ENCODE results near the gene DOP1B.

The DOP1B gene

DNA sequence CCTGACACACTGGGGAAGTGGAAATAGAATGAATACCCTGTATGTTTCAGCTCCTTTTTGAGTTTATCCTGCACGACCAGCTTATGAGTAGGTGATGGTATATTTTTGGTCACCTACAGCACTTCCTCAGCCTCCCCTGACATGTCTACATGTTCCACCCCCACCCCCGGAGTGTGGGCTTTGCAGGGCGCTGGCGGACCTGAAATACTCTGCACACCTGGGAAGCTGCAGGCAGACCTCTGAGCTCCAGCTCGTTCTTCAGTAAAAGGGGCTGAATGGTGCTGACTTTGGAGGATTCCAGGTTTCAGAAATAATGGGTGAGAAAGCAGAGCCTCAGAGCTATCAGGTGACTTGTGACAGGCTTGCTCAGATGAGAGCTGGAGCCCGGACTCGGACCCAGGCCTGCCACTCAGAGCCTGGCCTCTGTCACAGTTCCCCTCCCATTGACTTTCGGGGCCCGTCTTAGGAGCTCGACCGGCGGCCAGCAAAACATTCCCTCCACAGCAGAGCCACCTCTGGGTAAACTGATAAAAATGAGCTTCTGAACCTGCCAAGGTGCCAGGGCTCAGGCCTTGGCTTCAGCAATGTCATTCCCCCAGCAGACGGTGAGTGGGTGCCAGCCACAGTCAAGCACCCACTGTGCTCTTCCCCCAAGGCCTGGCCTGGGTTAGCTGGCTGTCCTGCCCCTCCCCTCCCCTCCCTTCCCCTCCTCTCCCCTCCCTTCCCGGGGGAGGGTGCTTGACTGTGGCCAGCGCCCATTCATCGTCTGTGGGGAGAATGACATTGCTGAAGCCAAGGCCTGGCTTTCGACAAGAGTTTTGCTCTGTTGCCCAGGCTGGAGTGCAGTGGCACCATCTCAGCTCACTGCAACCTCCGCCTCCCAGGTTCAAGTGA, 30.1 kb downstream of the DOP1B start:
- H3K27ac ChIP-seq, result peak overlapping the region; percentile 94

DNA sequence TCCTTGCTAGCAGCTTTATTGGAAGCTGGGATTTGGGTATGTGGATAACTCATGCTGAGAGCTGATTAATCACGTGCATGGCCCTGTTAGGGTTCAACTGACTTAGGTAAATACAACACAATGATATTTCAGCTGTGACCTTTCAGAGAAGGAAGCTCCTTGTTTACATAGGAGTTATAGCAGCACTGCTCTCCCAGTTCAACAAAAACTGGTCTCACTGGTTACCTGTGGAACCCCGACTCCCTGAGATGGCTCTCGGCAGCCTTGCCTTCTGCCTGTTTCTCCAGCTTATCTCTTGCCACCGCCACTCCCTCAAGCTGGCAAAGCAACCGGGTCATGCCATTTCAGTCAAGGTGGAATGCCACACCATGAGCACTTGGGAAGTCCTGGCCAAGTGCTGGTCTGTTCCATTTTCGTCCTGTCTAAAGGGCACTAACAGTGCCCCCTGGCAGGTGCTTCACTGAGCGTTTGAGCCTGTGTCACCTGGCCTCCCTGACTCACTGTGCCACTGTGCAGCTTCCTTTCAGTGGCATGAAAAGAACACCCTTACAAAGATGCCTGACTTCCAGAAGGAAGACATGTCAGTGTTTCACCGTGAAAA, 31.6 kb downstream of the DOP1B start:
- H3K27ac ChIP-seq, result peak overlapping the region; percentile 94

More for the DNA sequence above, 30.1 kb downstream of the DOP1B start:
- TF ChIP-seq, protein P1, sequence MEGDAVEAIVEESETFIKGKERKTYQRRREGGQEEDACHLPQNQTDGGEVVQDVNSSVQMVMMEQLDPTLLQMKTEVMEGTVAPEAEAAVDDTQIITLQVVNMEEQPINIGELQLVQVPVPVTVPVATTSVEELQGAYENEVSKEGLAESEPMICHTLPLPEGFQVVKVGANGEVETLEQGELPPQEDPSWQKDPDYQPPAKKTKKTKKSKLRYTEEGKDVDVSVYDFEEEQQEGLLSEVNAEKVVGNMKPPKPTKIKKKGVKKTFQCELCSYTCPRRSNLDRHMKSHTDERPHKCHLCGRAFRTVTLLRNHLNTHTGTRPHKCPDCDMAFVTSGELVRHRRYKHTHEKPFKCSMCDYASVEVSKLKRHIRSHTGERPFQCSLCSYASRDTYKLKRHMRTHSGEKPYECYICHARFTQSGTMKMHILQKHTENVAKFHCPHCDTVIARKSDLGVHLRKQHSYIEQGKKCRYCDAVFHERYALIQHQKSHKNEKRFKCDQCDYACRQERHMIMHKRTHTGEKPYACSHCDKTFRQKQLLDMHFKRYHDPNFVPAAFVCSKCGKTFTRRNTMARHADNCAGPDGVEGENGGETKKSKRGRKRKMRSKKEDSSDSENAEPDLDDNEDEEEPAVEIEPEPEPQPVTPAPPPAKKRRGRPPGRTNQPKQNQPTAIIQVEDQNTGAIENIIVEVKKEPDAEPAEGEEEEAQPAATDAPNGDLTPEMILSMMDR (conservative IDR thresholded peaks at IDR 0.05), result no peak
- TF ChIP-seq ZFX (IDR thresholded peaks at IDR 0.05), result no peak

DNA sequence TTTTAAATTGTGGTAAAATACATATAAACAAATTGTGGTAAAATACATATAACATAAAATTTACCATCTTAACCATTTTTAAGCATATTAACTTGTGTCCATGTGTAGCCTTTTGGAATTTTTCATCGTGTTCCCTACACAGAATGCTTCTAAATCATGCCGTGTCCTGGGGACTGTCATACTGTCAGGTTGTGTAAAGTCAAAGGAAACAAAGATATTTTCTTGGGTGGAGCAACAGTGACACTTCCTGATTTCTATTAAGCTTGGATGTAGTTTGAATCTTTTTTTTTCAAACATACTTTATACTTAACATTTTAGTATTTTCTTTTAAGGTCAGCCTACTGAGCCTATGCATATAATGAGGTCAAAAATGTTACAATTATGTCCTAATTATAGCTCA, 32.3 kb downstream of the DOP1B start:
- TF ChIP-seq, protein P1 (conservative IDR thresholded peaks at IDR 0.05), result no peak
- TF ChIP-seq ZFX (IDR thresholded peaks at IDR 0.05), result no peak
- H3K27ac ChIP-seq, result peak overlapping the region; percentile 94

More for the DNA sequence above, 31.6 kb downstream of the DOP1B start:
- TF ChIP-seq ZFX (IDR thresholded peaks at IDR 0.05), result no peak
- TF ChIP-seq, protein P1 (conservative IDR thresholded peaks at IDR 0.05), result no peak

DNA sequence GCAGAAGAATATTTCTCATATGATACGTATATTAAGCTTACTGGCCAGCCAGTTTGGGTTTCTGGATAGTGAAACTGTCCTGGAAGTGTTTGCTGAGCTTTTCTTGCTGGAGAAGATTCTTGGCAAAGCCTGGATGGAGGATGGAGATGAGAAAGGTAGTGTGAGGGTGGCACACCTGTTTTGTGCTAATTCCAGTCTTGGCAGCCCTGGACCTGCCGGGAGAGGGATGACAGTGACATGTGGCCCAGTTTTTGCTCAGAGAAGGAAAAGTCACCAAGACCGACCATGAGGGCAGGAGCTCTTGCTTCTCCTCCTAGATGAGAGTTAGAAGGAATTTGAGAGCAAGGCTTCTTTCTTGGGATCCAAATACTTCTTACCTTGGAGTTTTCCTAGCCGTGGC, 34.1 kb downstream of the DOP1B start:
- peak overlapping the region; percentile 94 for H3K27ac ChIP-seq
- TF ChIP-seq ZFX (IDR thresholded peaks at IDR 0.05), result no peak
- TF ChIP-seq, protein P1 (conservative IDR thresholded peaks at IDR 0.05), result no peak

DNA sequence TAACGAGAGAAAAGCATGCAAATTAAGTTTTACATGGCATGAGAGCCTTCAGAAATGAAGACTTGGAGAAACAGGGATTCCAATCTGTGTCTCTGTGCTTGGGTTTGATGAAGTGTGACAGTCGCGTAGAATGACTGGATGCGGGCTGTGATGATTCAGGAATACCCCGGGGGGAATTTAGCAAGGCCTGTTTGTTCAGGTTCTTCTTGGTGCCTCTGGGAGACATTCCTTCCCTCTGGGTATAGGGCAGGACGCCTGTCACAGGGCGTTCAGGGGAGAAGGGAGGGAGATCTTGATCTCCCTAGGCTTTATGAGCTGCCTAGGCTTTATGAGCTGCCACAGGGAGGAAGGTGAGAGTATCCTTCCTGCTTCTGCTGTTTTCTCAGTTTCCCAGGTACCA, 36.6 kb downstream of the DOP1B start:
- no peak for TF ChIP-seq ZFX (IDR thresholded peaks at IDR 0.05)
- TF ChIP-seq, protein P1 (conservative IDR thresholded peaks at IDR 0.05), result no peak

DNA sequence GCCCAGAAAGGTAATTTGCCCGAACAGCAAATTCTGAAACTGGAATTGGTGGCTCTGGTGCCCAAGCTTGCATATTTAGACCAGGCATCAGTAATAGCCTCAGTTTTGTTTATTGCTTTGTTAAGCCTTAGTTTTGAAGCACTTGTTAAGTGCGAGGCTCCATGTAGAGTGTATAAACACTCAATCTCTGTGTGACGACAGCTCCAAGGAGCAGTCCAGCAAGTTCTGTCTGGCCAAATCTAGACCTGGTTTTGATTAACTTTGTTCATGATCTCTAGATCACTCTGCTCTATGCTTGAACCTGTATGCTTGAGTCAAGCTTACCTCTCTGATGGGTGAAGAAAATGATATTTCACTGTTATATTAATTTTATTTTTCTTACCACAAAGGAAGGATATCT, 37.4 kb downstream of the DOP1B start:
- H3K27ac ChIP-seq, result no peak overlapping the region
- TF ChIP-seq ZFX (IDR thresholded peaks at IDR 0.05), result no peak
- TF ChIP-seq, protein P1 (conservative IDR thresholded peaks at IDR 0.05), result no peak

More for the DNA sequence above, 36.6 kb downstream of the DOP1B start:
- H3K27ac ChIP-seq, result no peak overlapping the region; the same call in 1 of the 2 replicates

DNA sequence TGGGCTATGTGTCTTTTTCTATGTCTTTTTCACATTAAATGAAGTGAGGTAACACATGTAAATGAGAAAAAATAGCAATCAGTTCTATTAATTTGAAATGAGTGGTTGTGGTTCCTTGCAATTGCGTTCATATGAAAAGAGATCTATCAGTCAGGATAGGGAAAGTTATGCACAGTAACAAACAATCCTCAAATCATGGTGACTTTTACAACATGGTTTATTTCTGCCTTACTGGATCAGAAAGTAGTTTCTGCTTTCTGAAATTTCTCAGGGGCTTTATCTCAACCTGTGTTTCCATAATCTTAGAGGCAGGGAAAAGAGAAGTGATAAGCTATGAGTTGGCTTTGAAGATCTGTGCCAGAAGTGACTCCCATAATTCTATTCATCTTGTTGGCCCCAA, 39.0 kb downstream of the DOP1B start:
- TF ChIP-seq ZFX (IDR thresholded peaks at IDR 0.05), result no peak
- TF ChIP-seq, protein P1 (conservative IDR thresholded peaks at IDR 0.05), result no peak
- H3K27ac ChIP-seq, result no peak overlapping the region

Measured in C4-2B (cell line).